Measurements from ENCODE around the gene DLK2. TPM values are rescaled to one million over a fixed set of nuclear protein-coding genes. Genes with fewer than 3 reads are reported as not detected.

DLK2 gene
- total and polyA plus RNA-seq, 2 experiments from 2014 or later: 0.21 to 0.47 TPM

DNA sequence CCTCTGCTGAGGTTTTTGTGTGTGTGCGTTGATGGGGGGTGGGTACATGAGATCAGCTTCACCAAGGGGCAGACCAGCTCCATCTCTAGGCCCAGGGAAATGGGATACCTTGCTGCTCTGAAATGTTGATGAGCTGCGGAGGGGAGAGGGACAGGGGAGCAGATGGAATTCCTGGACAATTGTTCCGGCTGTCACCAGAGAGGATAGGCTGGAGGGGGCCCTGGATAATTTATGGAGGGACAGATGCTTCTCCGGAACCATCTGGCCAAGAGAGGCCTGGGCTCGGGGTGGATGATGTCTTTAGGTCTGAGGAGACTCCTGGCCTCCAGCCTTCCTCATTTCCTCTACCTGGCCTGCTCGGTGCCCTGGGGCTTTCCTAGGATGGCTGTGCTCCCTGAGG lies 20.2 kb upstream of the DLK2 start:
- Mint-ChIP-seq H3K27ac (no peak overlapping the region), H3K4me3 (no peak overlapping the region), H3K27me3 (ENCODE audit: insufficient read depth, low read depth, poor library complexity) (peaks cover 7% of the 10 kb centered on the region), H3K4me1 (peaks cover 28% of the 10 kb centered on the region), H3K36me3 (ENCODE audit: low read depth) (no peaks in the 10 kb centered on the region; the same call in 2 of the 3 replicates), H3K9me3 (no peaks in the 10 kb centered on the region)
- ATAC-seq (no peak), DNase-seq (ENCODE audit: low spot score) (no peak)
- Histone ChIP-seq H3K36me3 (ENCODE audit: insufficient read depth) (no peaks in the 10 kb centered on the region), H3K4me1 (ENCODE audit: insufficient read depth) (peaks cover 25% of the 10 kb centered on the region), H2AFZ (peak overlapping the region; percentile 74; the same call in 1 of the 2 replicates), H3K79me2 (replicated peaks; ENCODE audit: insufficient read depth) (peaks cover 30% of the 10 kb centered on the region), H3K4me3 (no peak overlapping the region), H3K27me3 (ENCODE audit: insufficient read depth) (no peaks in the 10 kb centered on the region), H3K9me2 (ENCODE audit: insufficient read depth) (no peaks in the 10 kb centered on the region), H4K20me1 (replicated peaks; ENCODE audit: insufficient read depth) (no peaks in the 10 kb centered on the region), H3K4me2 (no peak overlapping the region), H3K27ac (ENCODE audit: low read depth) (no peak overlapping the region), H3F3A (replicated peaks; ENCODE audit: low read depth) (no peaks in the 10 kb centered on the region)
- TF ChIP-seq ZNF114 (CRISPR knock-in tag; IDR thresholded peaks at IDR 0.05) (no peak), ZNF331 (CRISPR knock-in tag; IDR thresholded peaks at IDR 0.05; ENCODE audit: low read depth) (no peak), STAT1 (IDR thresholded peaks at IDR 0.05; ENCODE audit: unreplicated experiment) (no peak), CREB1 (CRISPR knock-in tag; IDR thresholded peaks at IDR 0.05; ENCODE audit: low read depth) (no peak), EZH2phosphoT487 (IDR thresholded peaks at IDR 0.05; ENCODE audit: unreplicated experiment) (no peak)
- TF ChIP-seq, protein P1, sequence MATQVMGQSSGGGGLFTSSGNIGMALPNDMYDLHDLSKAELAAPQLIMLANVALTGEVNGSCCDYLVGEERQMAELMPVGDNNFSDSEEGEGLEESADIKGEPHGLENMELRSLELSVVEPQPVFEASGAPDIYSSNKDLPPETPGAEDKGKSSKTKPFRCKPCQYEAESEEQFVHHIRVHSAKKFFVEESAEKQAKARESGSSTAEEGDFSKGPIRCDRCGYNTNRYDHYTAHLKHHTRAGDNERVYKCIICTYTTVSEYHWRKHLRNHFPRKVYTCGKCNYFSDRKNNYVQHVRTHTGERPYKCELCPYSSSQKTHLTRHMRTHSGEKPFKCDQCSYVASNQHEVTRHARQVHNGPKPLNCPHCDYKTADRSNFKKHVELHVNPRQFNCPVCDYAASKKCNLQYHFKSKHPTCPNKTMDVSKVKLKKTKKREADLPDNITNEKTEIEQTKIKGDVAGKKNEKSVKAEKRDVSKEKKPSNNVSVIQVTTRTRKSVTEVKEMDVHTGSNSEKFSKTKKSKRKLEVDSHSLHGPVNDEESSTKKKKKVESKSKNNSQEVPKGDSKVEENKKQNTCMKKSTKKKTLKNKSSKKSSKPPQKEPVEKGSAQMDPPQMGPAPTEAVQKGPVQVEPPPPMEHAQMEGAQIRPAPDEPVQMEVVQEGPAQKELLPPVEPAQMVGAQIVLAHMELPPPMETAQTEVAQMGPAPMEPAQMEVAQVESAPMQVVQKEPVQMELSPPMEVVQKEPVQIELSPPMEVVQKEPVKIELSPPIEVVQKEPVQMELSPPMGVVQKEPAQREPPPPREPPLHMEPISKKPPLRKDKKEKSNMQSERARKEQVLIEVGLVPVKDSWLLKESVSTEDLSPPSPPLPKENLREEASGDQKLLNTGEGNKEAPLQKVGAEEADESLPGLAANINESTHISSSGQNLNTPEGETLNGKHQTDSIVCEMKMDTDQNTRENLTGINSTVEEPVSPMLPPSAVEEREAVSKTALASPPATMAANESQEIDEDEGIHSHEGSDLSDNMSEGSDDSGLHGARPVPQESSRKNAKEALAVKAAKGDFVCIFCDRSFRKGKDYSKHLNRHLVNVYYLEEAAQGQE (IDR thresholded peaks at IDR 0.05; ENCODE audit: unreplicated experiment): no peak
- TF ChIP-seq, protein P2, sequence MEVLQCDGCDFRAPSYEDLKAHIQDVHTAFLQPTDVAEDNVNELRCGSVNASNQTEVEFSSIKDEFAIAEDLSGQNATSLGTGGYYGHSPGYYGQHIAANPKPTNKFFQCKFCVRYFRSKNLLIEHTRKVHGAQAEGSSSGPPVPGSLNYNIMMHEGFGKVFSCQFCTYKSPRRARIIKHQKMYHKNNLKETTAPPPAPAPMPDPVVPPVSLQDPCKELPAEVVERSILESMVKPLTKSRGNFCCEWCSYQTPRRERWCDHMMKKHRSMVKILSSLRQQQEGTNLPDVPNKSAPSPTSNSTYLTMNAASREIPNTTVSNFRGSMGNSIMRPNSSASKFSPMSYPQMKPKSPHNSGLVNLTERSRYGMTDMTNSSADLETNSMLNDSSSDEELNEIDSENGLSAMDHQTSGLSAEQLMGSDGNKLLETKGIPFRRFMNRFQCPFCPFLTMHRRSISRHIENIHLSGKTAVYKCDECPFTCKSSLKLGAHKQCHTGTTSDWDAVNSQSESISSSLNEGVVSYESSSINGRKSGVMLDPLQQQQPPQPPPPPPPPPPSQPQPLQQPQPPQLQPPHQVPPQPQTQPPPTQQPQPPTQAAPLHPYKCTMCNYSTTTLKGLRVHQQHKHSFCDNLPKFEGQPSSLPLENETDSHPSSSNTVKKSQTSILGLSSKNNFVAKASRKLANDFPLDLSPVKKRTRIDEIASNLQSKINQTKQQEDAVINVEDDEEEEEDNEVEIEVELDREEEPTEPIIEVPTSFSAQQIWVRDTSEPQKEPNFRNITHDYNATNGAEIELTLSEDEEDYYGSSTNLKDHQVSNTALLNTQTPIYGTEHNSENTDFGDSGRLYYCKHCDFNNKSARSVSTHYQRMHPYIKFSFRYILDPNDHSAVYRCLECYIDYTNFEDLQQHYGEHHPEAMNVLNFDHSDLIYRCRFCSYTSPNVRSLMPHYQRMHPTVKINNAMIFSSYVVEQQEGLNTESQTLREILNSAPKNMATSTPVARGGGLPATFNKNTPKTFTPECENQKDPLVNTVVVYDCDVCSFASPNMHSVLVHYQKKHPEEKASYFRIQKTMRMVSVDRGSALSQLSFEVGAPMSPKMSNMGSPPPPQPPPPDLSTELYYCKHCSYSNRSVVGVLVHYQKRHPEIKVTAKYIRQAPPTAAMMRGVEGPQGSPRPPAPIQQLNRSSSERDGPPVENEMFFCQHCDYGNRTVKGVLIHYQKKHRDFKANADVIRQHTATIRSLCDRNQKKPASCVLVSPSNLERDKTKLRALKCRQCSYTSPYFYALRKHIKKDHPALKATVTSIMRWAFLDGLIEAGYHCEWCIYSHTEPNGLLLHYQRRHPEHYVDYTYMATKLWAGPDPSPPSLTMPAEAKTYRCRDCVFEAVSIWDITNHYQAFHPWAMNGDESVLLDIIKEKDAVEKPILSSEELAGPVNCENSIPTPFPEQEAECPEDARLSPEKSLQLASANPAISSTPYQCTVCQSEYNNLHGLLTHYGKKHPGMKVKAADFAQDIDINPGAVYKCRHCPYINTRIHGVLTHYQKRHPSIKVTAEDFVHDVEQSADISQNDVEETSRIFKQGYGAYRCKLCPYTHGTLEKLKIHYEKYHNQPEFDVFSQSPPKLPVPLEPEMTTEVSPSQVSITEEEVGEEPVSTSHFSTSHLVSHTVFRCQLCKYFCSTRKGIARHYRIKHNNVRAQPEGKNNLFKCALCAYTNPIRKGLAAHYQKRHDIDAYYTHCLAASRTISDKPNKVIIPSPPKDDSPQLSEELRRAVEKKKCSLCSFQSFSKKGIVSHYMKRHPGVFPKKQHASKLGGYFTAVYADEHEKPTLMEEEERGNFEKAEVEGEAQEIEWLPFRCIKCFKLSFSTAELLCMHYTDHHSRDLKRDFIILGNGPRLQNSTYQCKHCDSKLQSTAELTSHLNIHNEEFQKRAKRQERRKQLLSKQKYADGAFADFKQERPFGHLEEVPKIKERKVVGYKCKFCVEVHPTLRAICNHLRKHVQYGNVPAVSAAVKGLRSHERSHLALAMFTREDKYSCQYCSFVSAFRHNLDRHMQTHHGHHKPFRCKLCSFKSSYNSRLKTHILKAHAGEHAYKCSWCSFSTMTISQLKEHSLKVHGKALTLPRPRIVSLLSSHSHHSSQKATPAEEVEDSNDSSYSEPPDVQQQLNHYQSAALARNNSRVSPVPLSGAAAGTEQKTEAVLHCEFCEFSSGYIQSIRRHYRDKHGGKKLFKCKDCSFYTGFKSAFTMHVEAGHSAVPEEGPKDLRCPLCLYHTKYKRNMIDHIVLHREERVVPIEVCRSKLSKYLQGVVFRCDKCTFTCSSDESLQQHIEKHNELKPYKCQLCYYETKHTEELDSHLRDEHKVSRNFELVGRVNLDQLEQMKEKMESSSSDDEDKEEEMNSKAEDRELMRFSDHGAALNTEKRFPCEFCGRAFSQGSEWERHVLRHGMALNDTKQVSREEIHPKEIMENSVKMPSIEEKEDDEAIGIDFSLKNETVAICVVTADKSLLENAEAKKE (CRISPR knock-in tag; IDR thresholded peaks at IDR 0.05): no peak
- TF ChIP-seq, protein P3, sequence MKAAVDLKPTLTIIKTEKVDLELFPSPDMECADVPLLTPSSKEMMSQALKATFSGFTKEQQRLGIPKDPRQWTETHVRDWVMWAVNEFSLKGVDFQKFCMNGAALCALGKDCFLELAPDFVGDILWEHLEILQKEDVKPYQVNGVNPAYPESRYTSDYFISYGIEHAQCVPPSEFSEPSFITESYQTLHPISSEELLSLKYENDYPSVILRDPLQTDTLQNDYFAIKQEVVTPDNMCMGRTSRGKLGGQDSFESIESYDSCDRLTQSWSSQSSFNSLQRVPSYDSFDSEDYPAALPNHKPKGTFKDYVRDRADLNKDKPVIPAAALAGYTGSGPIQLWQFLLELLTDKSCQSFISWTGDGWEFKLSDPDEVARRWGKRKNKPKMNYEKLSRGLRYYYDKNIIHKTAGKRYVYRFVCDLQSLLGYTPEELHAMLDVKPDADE (IDR thresholded peaks at IDR 0.05): no peak

All from GM23338 (cell line).